GM12878 (cell line): ENCODE data around the gene FAM227B. TPM values are rescaled to one million over a fixed set of nuclear protein-coding genes. Genes with fewer than 3 reads are reported as not detected.
A peak's percentile ranks its signal among the peaks of the same experiment; 100 is the strongest.

Experiments used
- ATAC-seq: fragments of 200-7000 bp; cut with Tn5 transposase; 3 replicates; pipeline ENCODE4 v1.9.1; 2020; ENCODE audit warnings: mild to moderate bottlenecking, moderate library complexity
- BruUV-seq: library from RNA; stranded (reverse); fragments of 400-500 nt; replicated peaks from 2 replicates; lab custom pipeline; 2021; lab: Mats Ljungman, UMichigan
- CTCF ChIA-PET: fragments of 300-600 bp; sonication (Branson Sonifier 250); formaldehyde crosslinking; extraction: SDS; loops from one replicate; lab custom pipeline; 2021; ENCODE audit warnings: inconsistent platforms; lab: Yijun Ruan, JAX
- POLR2A ChIA-PET: fragments of 350-600 bp; formaldehyde crosslinking; extraction: SDS; loops from one replicate; lab custom pipeline; 2021; ENCODE audit warnings: inconsistent platforms; lab: Charles Lee
- RAD21 ChIA-PET: fragments of 300-600 bp; sonication (Branson Sonifier 250); formaldehyde crosslinking; loops from one replicate; lab custom pipeline; 2023; ENCODE audit warnings: antibody characterized with exemption; ENCODE audit not compliant: unreplicated experiment; lab: Charles Lee
- SMC1A ChIA-PET: fragments of 300-600 bp; sonication (Branson Sonifier 250); formaldehyde crosslinking; loops from one replicate; lab custom pipeline; 2023; ENCODE audit not compliant: unreplicated experiment, uncharacterized antibody; lab: Charles Lee
- DNase-seq: peaks from one replicate; pipeline ENCODE4 v3.0.0-alpha.2; 2011; ENCODE audit warnings: low read depth, low spot score
- FAIRE-seq: peaks from 3 replicates; lab custom pipeline; 2011; peaks lifted over from hg19 to GRCh38; lab: Jason Lieb, UNC
- H2AFZ ChIP-seq: 2 replicates; pipeline ENCODE4 v1.6.0; 2011; ENCODE audit warnings: low read depth, low read length, control low read depth; ENCODE audit not compliant: control insufficient read depth
- H3K27ac ChIP-seq: 2 replicates; pipeline ENCODE4 v1.5.1; 2011; ENCODE audit warnings: control low read depth; ENCODE audit not compliant: control insufficient read depth, insufficient read depth
- H3K27me3 ChIP-seq, 2 experiments: replicated peaks in 1 of 2; 2 replicates each; pipeline versions ENCODE4 v1.6.0 to v1.6.1; 2011; ENCODE audit warnings: low read length in 1 of 2; ENCODE audit not compliant: control insufficient read depth in 2 of 2, insufficient read depth in 2 of 2
- H3K36me3 ChIP-seq, 2 experiments: 2 replicates each; pipeline ENCODE4 v1.5.1; 2011; ENCODE audit warnings: low read length in 1 of 2; ENCODE audit not compliant: control insufficient read depth in 2 of 2, insufficient read depth in 2 of 2
- H3K4me1 ChIP-seq: 2 replicates; pipeline ENCODE4 v1.6.1; 2011; ENCODE audit warnings: mild to moderate bottlenecking, low read length, moderate library complexity, mixed read lengths; ENCODE audit not compliant: control insufficient read depth, insufficient read depth
- H3K4me2 ChIP-seq: 2 replicates; pipeline ENCODE4 v1.6.0; 2011; ENCODE audit warnings: control low read depth; ENCODE audit not compliant: control insufficient read depth, insufficient read depth
- H3K4me3 ChIP-seq: fragments of 200-600 bp; sonication (generic); 2 replicates; pipeline ENCODE4 v1.5.1; 2016
- H3K79me2 ChIP-seq: 2 replicates; pipeline ENCODE4 v1.6.0; 2011; ENCODE audit warnings: low read length; ENCODE audit not compliant: control insufficient read depth, insufficient read depth
- H3K9ac ChIP-seq: 2 replicates; pipeline ENCODE4 v1.8.0; 2011; ENCODE audit warnings: low read length, control low read depth, mixed read lengths; ENCODE audit not compliant: control insufficient read depth, insufficient read depth
- H3K9me3 ChIP-seq: replicated peaks from 3 replicates; pipeline ENCODE4 v1.5.1; 2011; ENCODE audit warnings: mild to moderate bottlenecking, low read length; ENCODE audit not compliant: control insufficient read depth, insufficient read depth
- H4K20me1 ChIP-seq: 2 replicates; pipeline ENCODE4 v1.6.0; 2011; ENCODE audit not compliant: control insufficient read depth, insufficient read depth
- CBX5 ChIP-seq: sonication (generic); IDR thresholded peaks from 2 replicates; pipeline ENCODE4 v1.6.1; 2016; ENCODE audit warnings: low read depth, moderate library complexity, mild to moderate bottlenecking, inconsistent platforms
- CHD1 ChIP-seq: IDR thresholded peaks from 2 replicates; pipeline ENCODE4 v1.6.1; 2012; ENCODE audit warnings: low read depth, low read length, improper control_type of control experiment
- JUNB ChIP-seq: IDR thresholded peaks from 2 replicates; pipeline ENCODE4 v1.6.1; 2016; ENCODE audit warnings: antibody characterized with exemption, mild to moderate bottlenecking
- SPI1 ChIP-seq: IDR thresholded peaks from 2 replicates; pipeline ENCODE4 v1.6.1; 2011; ENCODE audit warnings: low read depth, mild to moderate bottlenecking, low read length, moderate library complexity, borderline replicate concordance; ENCODE audit not compliant: insufficient read depth
- ZBTB33 ChIP-seq: fragments of 450-650 bp; IDR thresholded peaks from 2 replicates; pipeline ENCODE4 v1.6.1; 2017; ENCODE audit warnings: mild to moderate bottlenecking
- WGBS: methylation state at CpG from one replicate; pipeline ENCODE4 v1.1.6; 2016; ENCODE audit warnings: low lambda C conversion rate; ENCODE audit not compliant: insufficient replicate concordance, insufficient coverage; ENCODE audit errors: missing lambda C conversion rate; 5-methylcytosine and 5-hydroxymethylcytosine counted together
- in situ Hi-C: fragments of 300-500 bp; cut with MboI; formaldehyde crosslinking; loops from 9 replicates; pipeline ENCODE4 v1.14.3; 2018; ENCODE audit warnings: mixed read lengths
- intact Hi-C: fragments of 100-400 bp; cut with micrococcal nuclease; formaldehyde crosslinking; loops from one replicate; pipeline ENCODE4 v1.14.2; 2022; ENCODE audit not compliant: unreplicated experiment
- polyA plus RNA-seq, 11 experiments: library from polyadenylated mRNA; depleted of rRNA in 4 of 11; unstranded in 6 of 11; stranded (reverse) in 5 of 11; fragments of >200 nt; fragmentation: Nextera tagmentation in 4 of 11; fragmentation: Illumina TruSeq in 1 of 11; extraction: Ambion mirVana in 4 of 11; extraction: Trizol in 1 of 11; gene quantifications; 1 replicate in 1 of 11; 2 replicates in 10 of 11; pipeline versions ENCODE4 v1.2.1 to v1.2.3, GENCODE V29; 2011 to 2016; ENCODE audit warnings: inconsistent platforms in 2 of 11, missing spikeins in 2 of 11, low read depth in 1 of 11
- total RNA-seq, 4 experiments: library from RNA; depleted of rRNA in 3 of 4; stranded (reverse); fragments of >200 nt in 3 of 4; fragmentation: Illumina TruSeq in 1 of 4; extraction: Trizol in 1 of 4; gene quantifications; 2 replicates each; pipeline versions ENCODE4 v1.2.1 to v1.2.3, GENCODE V29; 2013 to 2021

Gene FAM227B
- total and polyA plus RNA-seq, 10 of the 15 experiments (the other 5 are each of a cell fraction or from before 2014, with no cell fraction given) = 3.9 to 12.6 (median 6.9) TPM

DNA sequence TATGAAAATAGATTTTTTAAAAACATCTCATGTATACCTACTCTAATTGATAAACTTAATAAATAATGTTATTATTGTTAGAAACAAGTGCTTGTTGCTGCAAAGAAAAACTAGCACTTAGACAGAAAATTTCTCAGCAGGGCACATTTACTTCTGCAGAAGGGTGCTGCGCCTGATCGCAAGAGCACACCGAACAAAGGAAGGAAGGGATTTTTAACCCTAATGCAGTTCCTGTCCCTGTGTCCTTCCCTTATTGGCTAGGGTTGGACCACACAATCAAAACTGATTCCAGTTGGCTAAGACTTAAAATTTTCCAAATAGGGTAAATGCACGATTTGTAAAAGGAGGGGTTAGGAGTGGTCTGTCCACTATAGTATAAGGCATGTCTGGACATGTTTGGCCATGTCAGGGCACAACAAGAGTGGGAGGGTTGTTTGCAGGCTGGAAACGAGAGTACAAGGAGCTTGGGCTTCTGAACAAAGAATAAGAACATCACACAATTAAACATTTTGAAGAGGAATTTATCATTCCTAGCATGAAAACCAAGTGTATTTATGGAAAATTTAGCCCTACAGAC, 4.9 kb upstream of the FAM227B start:
- ChIA-PET CTCF (no interaction called here), POLR2A (no interaction called here), SMC1A (no interaction called here), RAD21 (no interaction called here)
- H3K27ac ChIP-seq = no peak overlapping the region
- 97% methylated on average over 5 of the region's 5 CpGs for WGBS
- ATAC-seq (no peak), FAIRE-seq (no peak), DNase-seq (no peak)
- H3K36me3 ChIP-seq = no peaks in the 10 kb centered on the region
- H4K20me1 ChIP-seq = no peaks in the 10 kb centered on the region
- no peak overlapping the region for H2AFZ ChIP-seq
- in situ Hi-C loops = loop anchor here (10.0 kb wide), 2 partner anchors 471 to 751 kb away; partner anchors contain the start of genes COPS2 and EID1
- no peaks in the 10 kb centered on the region for H3K27me3 ChIP-seq
- H3K4me3 ChIP-seq = no peak overlapping the region
- no peak overlapping the region for H3K4me2 ChIP-seq
- H3K9ac ChIP-seq = no peak overlapping the region
- peaks cover 8% of the 10 kb centered on the region for H3K9me3 ChIP-seq
- BruUV-seq = no TSS peak
- H3K79me2 ChIP-seq = peaks cover 24% of the 10 kb centered on the region
- no peaks in the 10 kb centered on the region for H3K4me1 ChIP-seq
- TF ChIP-seq SPI1 (no peak), CBX5 (peak; percentile 91; the same call in 1 of the 2 replicates), ZBTB33 (peak; percentile 54; the same call in 1 of the 2 replicates), JUNB (no peak), CHD1 (no peak)
- intact Hi-C loops = loop anchor here (10.0 kb wide), 1 partner anchor 1291 kb away; the partner anchor contains the start of gene DUT
